HepG2 (cell line): Measurements from ENCODE around the gene RAB20. TPM values are rescaled to one million over a fixed set of nuclear protein-coding genes. Genes with fewer than 3 reads are reported as not detected.

ENCODE experiments used
- ATAC-seq: fragments of 200-7000 bp; cut with Tn5 transposase; 3 replicates; pipeline ENCODE4 v1.9.1; 2020; ENCODE audit warnings: mild to moderate bottlenecking, moderate library complexity
- BruUV-seq: library from RNA; stranded (reverse); fragments of 400-500 nt; replicated peaks from 2 replicates; lab custom pipeline; 2021; lab: Mats Ljungman, UMichigan
- CTCF ChIA-PET: fragments of 300-600 bp; formaldehyde crosslinking; extraction: SDS; loops from one replicate; lab custom pipeline; 2021; ENCODE audit warnings: low total read pairs, inconsistent platforms, low intra/inter-chr PET ratio; lab: Yijun Ruan, JAX
- POLR2A ChIA-PET: fragments of 350-600 bp; sonication (Branson Sonifier 250); formaldehyde crosslinking; loops from one replicate; lab custom pipeline; 2020; ENCODE audit warnings: antibody characterized with exemption, inconsistent platforms; lab: Yijun Ruan, JAX
- DNase-seq: peaks from one replicate; pipeline ENCODE4 v3.0.0-alpha.2; 2015; ENCODE audit warnings: low spot score
- FAIRE-seq: peaks from 3 replicates; lab custom pipeline; 2011; peaks lifted over from hg19 to GRCh38; lab: Jason Lieb, UNC
- H2AFZ ChIP-seq: one replicate; pipeline ENCODE4 v1.6.1; 2011; ENCODE audit warnings: low read length, inconsistent platforms
- H3K27ac ChIP-seq: fragments of 300-600 bp; 3 replicates; pipeline ENCODE4 v1.8.0; 2011; ENCODE audit warnings: mixed run types, mild to moderate bottlenecking, mixed read lengths, low read length, inconsistent platforms; ENCODE audit not compliant: insufficient read depth; ENCODE audit errors: extremely low read length
- H3K27me3 ChIP-seq, 2 experiments: fragments of 200-600 bp in 1 of 2; 2 replicates in 1 of 2; 3 replicates in 1 of 2; pipeline versions ENCODE4 v1.6.0 to v1.8.0; 2011; ENCODE audit warnings: low read length in 2 of 2, mild to moderate bottlenecking in 2 of 2, moderate library complexity in 2 of 2, inconsistent platforms in 1 of 2; ENCODE audit not compliant: insufficient read depth in 2 of 2, control insufficient read depth in 1 of 2
- H3K36me3 ChIP-seq, 2 experiments: fragments of 200-600 bp in 1 of 2; replicated peaks in 1 of 2; 2 replicates in 1 of 2; 3 replicates in 1 of 2; pipeline versions ENCODE4 v1.5.1 to v1.8.0; 2011; ENCODE audit warnings: low read length in 2 of 2, inconsistent platforms in 1 of 2; ENCODE audit not compliant: insufficient read depth in 2 of 2, control insufficient read depth in 1 of 2
- H3K4me1 ChIP-seq: 2 replicates; pipeline ENCODE4 v1.5.1; 2012; ENCODE audit warnings: low read length, inconsistent platforms; ENCODE audit not compliant: insufficient read depth
- H3K4me2 ChIP-seq: 2 replicates; pipeline ENCODE4 v1.6.0; 2011; ENCODE audit warnings: low read depth, low read length, inconsistent platforms
- H3K4me3 ChIP-seq, 3 experiments: fragments of 200-600 bp in 1 of 3; sonication (generic), shearing (Covaris generic) in 1 of 3; replicated peaks in 1 of 3; 2 replicates each; pipeline ENCODE4 v1.5.1; 2011 to 2016; ENCODE audit warnings: low read length in 3 of 3, inconsistent platforms in 2 of 3, low read depth in 2 of 3, mild to moderate bottlenecking in 2 of 3, control low read depth in 1 of 3, mixed read lengths in 1 of 3; ENCODE audit not compliant: insufficient read depth in 1 of 3
- H3K79me2 ChIP-seq: one replicate; pipeline ENCODE4 v1.6.1; 2011; ENCODE audit warnings: low read length, inconsistent platforms; ENCODE audit not compliant: insufficient read depth
- H3K9ac ChIP-seq: 2 replicates; pipeline ENCODE4 v1.6.0; 2011; ENCODE audit warnings: mild to moderate bottlenecking, low read depth, low read length, inconsistent platforms; ENCODE audit not compliant: insufficient read depth
- H3K9me3 ChIP-seq: 2 replicates; pipeline ENCODE4 v1.5.1; 2012; ENCODE audit warnings: mild to moderate bottlenecking, low read length
- H4K20me1 ChIP-seq: 2 replicates; pipeline ENCODE4 v1.6.0; 2011; ENCODE audit warnings: inconsistent platforms, mild to moderate bottlenecking, low read length, moderate library complexity; ENCODE audit not compliant: insufficient read depth
- ATF3 ChIP-seq: sonication (generic); formaldehyde crosslinking; IDR thresholded peaks from 2 replicates; pipeline ENCODE4 v1.4.0; 2020; ENCODE audit warnings: missing genetic modification reagents
- HNF4A ChIP-seq: sonication (generic); formaldehyde crosslinking; IDR thresholded peaks from 2 replicates; pipeline ENCODE4 v1.4.0; 2020; ENCODE audit warnings: missing genetic modification reagents
- SAP130 ChIP-seq: IDR thresholded peaks from 2 replicates; pipeline ENCODE4 v1.6.1; 2016; ENCODE audit warnings: low read depth
- SKI ChIP-seq: fragments of 450-650 bp; IDR thresholded peaks from one replicate; pipeline ENCODE4 v1.6.1; 2018; ENCODE audit warnings: mild to moderate bottlenecking; ENCODE audit not compliant: partially characterized antibody
- SOX13 ChIP-seq, 3 experiments: fragments of 450-650 bp in 1 of 3; sonication (generic) in 1 of 3; formaldehyde crosslinking in 1 of 3; IDR thresholded peaks in 2 of 3; conservative IDR thresholded peaks in 1 of 3; 2 replicates each; pipeline versions ENCODE4 v1.5.0 to v1.6.1; 2016 to 2020; ENCODE audit warnings: antibody characterized with exemption in 1 of 3, mild to moderate bottlenecking in 1 of 3, missing compliant biosample characterization in 1 of 3, missing genetic modification reagents in 1 of 3, moderate library complexity in 1 of 3
- SOX5 ChIP-seq: IDR thresholded peaks from 2 replicates; pipeline ENCODE4 v1.6.1; 2016; ENCODE audit warnings: borderline replicate concordance
- TEF ChIP-seq: sonication (generic); formaldehyde crosslinking; IDR thresholded peaks from 2 replicates; pipeline ENCODE4 v1.5.0; 2020; ENCODE audit warnings: missing genetic modification reagents
- ZNF788 ChIP-seq: sonication (generic); formaldehyde crosslinking; IDR thresholded peaks from 2 replicates; pipeline ENCODE4 v1.5.0; 2020; ENCODE audit warnings: mild to moderate bottlenecking, missing genetic modification reagents, borderline replicate concordance
- WGBS: methylation state at CpG from one replicate; pipeline ENCODE4 v1.1.6; 2017; ENCODE audit warnings: low lambda C conversion rate; 5-methylcytosine and 5-hydroxymethylcytosine counted together
- in situ Hi-C: cut with HindIII; loops from 2 replicates; pipeline ENCODE4 v1.10.0; 2017; ENCODE audit warnings: low pct_unique_long_range_greater_than_20kb; ENCODE audit not compliant: extremely low pct_ligation_motif_present
- intact Hi-C: fragments of 100-400 bp; cut with micrococcal nuclease; formaldehyde crosslinking; loops from one replicate; pipeline ENCODE4 v1.10.0; 2022; ENCODE audit not compliant: unreplicated experiment
- polyA plus RNA-seq, 8 experiments: library from polyadenylated mRNA; depleted of rRNA in 3 of 8; stranded (reverse) in 7 of 8; unstranded in 1 of 8; fragments of >200 nt; fragmentation: Illumina TruSeq in 4 of 8; extraction: Trizol in 4 of 8; gene quantifications; 2 replicates each; pipeline versions ENCODE4 v1.2.1 to v1.2.3, GENCODE V29; 2011 to 2016; ENCODE audit warnings: low read depth in 4 of 8, missing spikeins in 1 of 8, mixed read lengths in 1 of 8; ENCODE audit not compliant: insufficient read depth in 1 of 8
- total RNA-seq, 5 experiments: library from RNA; depleted of rRNA; stranded (reverse); fragments of >200 nt; fragmentation: Illumina TruSeq; extraction: Trizol; gene quantifications; 2 replicates each; pipeline ENCODE4 v1.2.3, GENCODE V29; 2016; ENCODE audit warnings: low read depth in 1 of 5

Gene RAB20
- total and polyA plus RNA-seq, 2 of the 13 experiments (the other 11 are each of a cell fraction or from before 2014, with no cell fraction given) = 15.6 to 30.5 TPM

- no peak for TF ChIP-seq TEF (CRISPR knock-in tag)
- WGBS = 89% methylated on average over 7 of the region's 7 CpGs
- no peak for FAIRE-seq
- Histone ChIP-seq H3K9ac (no peak overlapping the region), H3K27me3 (no peaks in the 10 kb centered on the region), H3K79me2 (peaks cover 62% of the 10 kb centered on the region), H3K36me3 (peaks cover 4 to 11% of the 10 kb centered on the region in 2 experiments; a peak in 1 of 5 replicates), H3K4me2 (no peak overlapping the region), H4K20me1 (peaks cover 13% of the 10 kb centered on the region; the same call in 1 of the 2 replicates), H2AFZ (no peak overlapping the region), H3K27ac (no peak overlapping the region), H3K4me1 (peaks cover 40% of the 10 kb centered on the region), H3K9me3 (no peaks in the 10 kb centered on the region), H3K4me3 (no peak overlapping the region)
- ChIA-PET POLR2A (no interaction called here), CTCF (no interaction called here)
- no peak for DNase-seq
- in situ Hi-C loops (no loop called here), intact Hi-C loops (no loop called here)
- BruUV-seq = no TSS peak
- no peak for ATAC-seq
Observed at GRCh38 chr13:110548891-110549794, 12.4 kb downstream of the RAB20 start.

- FAIRE-seq = no peak
- intact Hi-C loops = no loop called here
- BruUV-seq = no TSS peak
- ATAC-seq = peak; percentile 76
- peak; percentile 80 for DNase-seq
- Histone ChIP-seq H3K27ac (peak overlapping the region; percentile 10), H3K4me3 (no peak overlapping the region), H2AFZ (no peak overlapping the region), H3K79me2 (peaks cover 49% of the 10 kb centered on the region), H3K27me3 (no peaks in the 10 kb centered on the region), H4K20me1 (peaks cover 9% of the 10 kb centered on the region; the same call in 1 of the 2 replicates), H3K9ac (no peak overlapping the region), H3K9me3 (no peaks in the 10 kb centered on the region), H3K4me1 (peaks cover 25% of the 10 kb centered on the region), H3K36me3 (peaks cover 5 to 20% of the 10 kb centered on the region in 2 experiments; a peak in 2 of 5 replicates), H3K4me2 (no peak overlapping the region)
- whole genome bisulfite sequencing = 93% methylated on average over 14 of the region's 14 CpGs
- ChIA-PET POLR2A (interaction anchor here (0.9 to 2.0 kb wide), 3 partner anchors 9 to 15 kb away, joined by 3 to 9 read pairs (median 6); partner anchors contain the start of gene RAB20), CTCF (no interaction called here)
- in situ Hi-C loops = no loop called here
- TF ChIP-seq SKI (peak; percentile 42), SAP130 (CRISPR knock-in tag) (peak; percentile 16; the same call in 1 of the 2 replicates), SOX13 (IDR thresholded peaks at IDR 0.05) (no peak), SOX13 (CRISPR knock-in tag; conservative IDR thresholded peaks at IDR 0.05 in 1 of 2, IDR thresholded peaks at IDR 0.05 in 1 of 2) (peak in 1 of 2 experiments; percentile 78; a peak in 2 of 4 replicates), SOX5 (CRISPR knock-in tag) (peak; percentile 27; the same call in 1 of the 2 replicates), ATF3 (CRISPR knock-in tag) (peak; percentile 52; the same call in 1 of the 2 replicates), ZNF788 (CRISPR knock-in tag) (0 out of 2 replicates have a peak, but pooled peaks have one; percentile 20), HNF4A (CRISPR knock-in tag) (0 out of 2 replicates have a peak, but pooled peaks have one; percentile 20)
Observed at GRCh38 chr13:110546926-110547325, 14.6 kb downstream of the RAB20 start.
